HG02884 (cell line): ENCODE results near the gene CNDP1.
"Not testable (repeated sequence)": the region's sequence is repeated elsewhere in the genome, so short reads cannot be mapped to it uniquely, and the experiment has no call there.

Experiments
- ATAC-seq: cut with Tn5 transposase; IDR thresholded peaks from one replicate; pipeline ENCODE4 v1.9.1; 2021; ENCODE audit warnings: mild to moderate bottlenecking, moderate library complexity; ENCODE audit not compliant: unreplicated experiment

CNDP1 gene, protein sequence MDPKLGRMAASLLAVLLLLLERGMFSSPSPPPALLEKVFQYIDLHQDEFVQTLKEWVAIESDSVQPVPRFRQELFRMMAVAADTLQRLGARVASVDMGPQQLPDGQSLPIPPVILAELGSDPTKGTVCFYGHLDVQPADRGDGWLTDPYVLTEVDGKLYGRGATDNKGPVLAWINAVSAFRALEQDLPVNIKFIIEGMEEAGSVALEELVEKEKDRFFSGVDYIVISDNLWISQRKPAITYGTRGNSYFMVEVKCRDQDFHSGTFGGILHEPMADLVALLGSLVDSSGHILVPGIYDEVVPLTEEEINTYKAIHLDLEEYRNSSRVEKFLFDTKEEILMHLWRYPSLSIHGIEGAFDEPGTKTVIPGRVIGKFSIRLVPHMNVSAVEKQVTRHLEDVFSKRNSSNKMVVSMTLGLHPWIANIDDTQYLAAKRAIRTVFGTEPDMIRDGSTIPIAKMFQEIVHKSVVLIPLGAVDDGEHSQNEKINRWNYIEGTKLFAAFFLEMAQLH

DNA sequence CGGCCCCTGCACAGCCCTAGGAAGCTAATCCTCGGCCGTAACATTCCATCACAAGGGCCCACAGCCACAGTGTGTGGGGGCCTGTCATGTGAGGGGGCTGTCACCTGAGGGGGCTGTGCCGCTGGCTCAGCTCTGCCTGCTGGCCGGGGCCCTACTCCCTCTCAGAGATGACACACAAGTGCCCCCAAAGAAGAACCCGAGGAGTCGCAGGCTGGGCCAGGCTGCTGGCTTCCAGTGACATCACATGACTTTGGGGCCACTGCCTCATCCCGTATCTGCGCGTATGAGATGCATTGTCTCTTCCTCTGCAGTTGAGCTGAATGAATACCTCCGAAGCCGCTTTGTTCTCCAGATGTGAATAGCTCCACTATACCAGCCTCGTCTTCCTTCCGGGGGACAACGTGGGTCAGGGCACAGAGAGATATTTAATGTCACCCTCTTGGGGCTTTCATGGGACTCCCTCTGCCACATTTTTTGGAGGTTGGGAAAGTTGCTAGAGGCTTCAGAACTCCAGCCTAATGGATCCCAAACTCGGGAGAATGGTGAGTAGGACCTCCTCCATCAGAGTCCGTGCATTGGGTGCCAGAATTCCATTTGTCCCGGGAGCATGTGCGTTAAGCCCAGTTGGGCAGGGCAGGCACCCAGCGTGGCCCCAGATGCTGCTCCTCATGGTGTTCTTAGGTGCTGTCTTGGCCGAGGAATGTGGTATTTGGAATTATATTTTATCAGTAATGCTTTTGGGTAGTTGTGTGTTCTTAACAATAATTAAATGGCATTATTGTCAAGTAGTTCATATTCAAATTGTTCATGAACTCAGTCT is at the start of gene CNDP1:
CNDP1 (plus strand) TSS at position 351 of the 820 bp plus-strand sequence; CDS start at position 519, 168 bp downstream.
- no peak for ATAC-seq

DNA sequence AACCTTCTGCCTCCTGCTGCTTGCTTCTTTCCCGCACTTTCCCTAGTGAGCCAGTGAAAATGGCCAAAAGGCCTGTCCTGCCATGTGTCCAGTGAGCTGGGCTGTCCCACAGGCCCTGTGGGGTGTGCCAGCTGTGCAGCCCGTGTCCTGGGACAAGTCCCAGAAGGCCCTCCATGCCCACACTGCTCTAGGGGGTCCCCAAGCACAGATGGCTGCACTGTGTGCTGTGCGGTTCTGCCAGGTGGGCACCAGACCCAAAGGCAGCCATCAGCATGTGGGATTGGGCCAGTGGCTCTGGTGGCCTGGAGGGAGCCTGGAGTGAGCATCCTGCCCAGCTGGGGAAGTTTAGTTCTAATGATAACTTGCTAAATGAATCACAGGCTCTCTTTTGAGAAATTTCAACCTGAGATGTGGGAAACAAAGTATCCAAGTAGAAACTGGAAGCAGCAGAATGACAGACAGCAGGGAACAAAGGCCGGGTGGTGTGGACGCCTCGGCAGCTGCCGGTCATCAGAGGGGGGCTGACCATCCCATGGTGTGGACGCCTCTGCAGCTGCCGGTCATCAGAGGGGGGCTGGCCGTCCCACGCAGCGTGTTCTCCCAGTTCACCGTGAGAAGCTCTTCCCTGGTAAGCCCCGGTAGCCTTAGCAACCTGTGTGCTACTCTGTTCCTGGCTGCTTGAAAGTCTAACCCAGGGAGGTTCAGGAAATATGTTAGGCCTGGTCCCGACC is 48.0 kb upstream of the CNDP1 start:
- ATAC-seq: no peak

DNA sequence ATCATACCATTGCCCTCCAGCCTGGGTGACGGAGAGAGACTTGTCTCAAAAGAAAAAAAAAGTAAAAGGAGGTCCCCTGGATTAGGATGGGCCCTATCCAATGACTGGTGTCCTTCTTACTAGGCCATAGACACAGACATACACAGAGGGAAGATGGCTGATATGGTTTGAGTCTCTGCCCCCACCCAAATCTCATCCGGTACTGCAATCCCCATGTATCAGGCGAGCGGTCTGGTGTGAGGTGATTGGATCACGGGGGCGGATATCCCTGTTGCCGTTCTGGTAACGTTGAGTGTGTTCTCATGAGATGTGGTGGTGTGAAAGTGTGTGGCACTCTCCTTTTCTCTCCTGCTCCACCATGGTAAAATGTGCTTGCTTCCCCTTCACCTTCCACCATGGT is 45.9 kb upstream of the CNDP1 start:
- ATAC-seq: no peak

DNA sequence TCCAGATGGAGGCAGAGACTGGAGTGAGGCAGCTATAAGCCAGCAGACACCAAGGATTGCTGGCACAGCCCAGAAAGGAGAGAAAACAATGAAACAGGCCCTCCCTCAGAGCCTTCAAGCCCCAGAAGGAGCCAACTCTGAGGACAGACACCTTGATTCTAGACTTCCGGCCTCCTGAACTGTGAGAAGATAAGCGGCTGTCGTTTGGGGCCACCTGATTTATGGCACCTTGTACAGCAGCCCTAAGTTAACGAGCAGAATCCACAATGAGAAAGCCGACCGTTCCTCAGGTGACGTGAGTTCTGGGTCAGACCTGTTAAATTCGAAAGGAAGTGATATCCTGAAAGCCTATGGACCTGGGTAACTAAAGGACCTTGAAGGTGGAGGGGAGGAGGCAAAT is 45.4 kb upstream of the CNDP1 start:
- ATAC-seq: no peak

DNA sequence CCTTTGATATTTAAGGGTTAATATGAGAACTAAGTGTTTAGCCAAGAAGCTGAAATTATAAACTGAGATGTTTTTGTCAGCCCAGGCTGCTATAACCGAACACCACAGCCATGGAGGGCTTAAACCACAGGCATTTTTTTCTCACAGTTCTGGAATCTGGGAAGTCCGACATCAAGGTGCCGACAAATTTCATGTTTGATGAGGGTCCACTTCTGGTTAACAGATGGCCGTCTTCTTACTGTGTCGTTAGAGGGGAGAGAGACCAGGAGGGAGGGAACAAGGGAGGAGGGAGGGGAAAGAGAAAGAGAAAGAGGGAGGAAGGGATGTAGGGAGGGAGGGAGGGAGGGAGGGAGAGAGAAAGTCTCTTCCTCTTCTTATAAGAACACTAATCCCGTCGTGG is 44.6 kb upstream of the CNDP1 start:
- ATAC-seq: no peak

DNA sequence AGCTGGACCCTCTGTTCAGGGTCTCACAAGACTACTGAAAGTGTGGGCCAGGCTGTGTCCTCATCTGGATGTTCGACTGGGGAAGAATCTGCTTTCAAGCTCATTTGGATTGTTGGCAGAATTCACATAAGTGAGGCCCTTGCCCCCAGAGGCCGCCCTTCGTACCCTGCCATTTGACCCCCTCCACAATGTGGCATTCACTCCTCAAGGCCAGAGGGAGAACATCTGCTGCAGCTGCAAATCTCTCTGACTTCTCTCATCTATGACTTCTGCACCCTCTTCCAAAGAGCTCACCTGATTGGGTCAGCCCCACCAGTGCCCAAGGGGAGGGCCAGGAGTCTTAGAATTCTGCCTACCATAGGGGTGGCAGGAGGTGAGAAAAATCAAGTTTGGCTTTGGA is 42.0 kb upstream of the CNDP1 start:
- no peak for ATAC-seq

DNA sequence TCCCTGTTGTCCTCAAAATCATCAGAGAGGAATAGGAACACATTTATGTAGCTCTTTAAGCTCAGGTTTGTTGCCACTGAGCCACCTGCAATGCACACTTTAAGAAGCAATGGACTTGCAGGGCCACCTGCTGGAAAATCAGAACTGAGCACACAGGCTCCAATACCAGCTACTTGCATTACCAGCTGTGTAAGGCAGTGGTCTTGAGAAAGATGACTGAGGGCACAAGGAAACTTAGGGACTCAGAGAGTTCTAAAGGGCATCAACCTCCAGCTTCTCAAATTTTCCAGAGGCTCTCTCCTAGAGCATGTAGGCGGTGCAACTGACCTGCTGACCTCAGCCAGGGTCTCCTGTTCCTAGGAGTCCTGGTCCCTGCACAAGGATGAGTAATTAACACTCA is 40.6 kb upstream of the CNDP1 start:
- peak; percentile 22 for ATAC-seq

DNA sequence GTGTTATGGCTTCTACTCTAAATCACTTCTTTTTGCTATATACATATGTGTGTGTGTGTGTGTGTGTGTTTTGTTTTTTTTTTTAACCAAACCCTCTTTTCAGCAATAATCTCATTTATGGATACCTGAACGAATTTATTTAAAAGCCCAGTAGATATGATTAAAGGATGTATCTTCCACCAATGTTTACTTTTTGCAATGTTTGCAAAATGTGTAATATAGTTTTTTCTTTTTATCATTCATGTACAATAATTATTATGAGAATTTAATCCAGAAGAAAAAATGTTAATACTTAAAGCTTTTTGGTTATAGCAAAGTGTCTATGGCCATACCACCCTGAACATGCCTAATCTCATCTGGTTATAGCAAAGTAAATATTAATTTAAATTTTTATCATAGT is 39.8 kb upstream of the CNDP1 start:
- ATAC-seq: no peak

DNA sequence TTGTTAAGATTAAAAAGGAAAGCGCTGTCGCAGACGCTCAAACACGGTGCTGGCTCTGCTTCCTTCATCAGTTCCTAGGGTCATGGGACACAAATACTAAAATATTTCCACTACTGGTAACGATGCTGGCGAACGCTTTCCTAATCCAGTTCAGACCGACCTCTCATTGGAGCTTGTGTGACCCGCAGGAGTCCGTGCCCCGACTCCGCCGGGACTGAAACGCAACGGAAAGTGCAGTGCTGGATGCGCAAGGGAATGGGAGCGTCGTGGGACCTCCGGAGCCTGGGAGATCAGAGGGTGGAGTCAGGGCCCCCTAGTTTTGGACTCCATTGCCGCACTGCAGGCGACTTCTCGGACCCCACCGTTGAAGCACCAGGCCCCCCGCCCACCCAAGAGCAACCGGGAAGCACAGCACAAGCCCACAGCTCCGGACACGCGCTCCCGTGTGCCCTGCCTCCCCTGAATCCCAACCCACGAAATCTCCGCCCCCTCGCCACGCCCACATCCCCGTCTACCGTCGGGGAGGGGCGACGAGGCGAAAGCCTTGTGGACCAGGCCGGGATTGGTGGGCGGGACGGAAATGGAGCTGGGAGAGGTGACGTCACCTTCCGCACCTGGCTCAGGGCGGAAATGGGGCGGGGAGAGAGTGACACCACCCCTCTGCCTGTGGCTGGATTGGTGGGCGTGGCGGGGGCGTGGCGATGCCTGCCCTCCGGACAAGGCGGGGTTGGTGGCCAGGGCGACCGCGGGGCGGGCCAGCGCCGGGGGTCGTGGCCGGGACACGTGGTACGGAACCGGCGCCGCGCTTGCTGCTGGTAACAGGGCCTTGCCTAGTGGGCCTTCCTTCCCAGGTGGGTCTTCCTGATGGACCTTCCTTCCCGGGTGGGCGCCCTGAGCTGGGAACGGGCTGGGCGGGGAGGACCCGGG is 38.5 kb upstream of the CNDP1 start, which contains the start of gene CNDP2:
CNDP2 (plus strand) TSS at position 783 of the 927 bp plus-strand sequence. CDS start 3,611 bp downstream, outside the sequence.
- ATAC-seq: peak; percentile 67

DNA sequence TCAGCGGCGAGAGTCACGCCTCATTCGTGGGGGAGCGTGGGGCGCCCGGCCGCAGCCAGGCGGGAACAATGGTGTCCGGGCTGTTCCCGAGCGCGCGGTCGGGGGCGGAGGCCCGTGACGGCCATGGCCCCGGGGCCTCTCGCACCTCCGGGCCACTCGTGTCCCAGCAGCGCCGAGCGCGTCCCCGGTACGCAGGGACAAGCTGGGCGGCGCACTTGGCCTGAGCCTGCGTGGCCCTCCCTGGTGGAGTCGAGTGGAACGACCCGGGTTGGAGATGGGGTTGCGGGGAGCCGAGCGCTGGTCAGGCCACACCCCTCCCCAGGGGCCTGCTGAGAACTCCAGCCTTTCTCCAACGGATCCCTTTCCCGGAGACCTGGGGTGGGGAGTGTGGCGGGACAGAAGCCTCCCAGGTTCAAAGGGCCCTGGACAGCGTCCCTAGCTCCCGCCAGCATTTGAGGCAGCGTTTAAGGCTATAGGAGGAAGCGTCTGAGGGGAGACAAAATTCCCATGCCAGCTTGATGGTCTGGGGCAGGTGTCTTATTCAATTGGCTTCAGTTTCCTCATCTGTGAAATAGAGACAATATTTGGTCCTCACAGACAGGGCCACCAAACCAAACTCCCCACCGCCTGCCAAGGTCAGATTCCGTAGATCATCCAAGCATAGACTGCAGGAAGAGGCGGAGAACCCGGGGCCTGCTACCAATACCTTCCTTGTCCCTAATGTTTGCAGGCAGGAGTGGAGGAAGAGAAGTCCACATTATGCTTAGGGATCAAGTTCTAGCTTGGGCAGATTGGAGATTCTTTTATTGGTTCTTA is 37.6 kb upstream of the CNDP1 start:
- peak; percentile 15 for ATAC-seq

DNA sequence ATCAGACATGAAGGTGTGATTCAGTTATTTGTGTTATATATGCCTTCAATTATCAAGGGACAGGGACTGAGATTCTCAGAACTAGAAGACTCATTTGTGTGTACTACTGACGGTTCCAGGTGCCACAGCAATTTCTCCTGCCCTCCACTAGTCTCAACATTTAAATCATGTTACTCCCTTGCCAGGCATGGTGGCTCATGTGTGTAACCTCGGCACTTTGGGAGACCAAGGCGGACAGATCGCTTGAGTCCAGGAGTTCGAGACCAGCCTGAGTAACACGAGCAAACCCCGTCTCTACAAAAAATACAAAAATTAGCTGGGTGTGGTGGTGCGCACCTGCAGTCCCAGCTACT is 37.0 kb upstream of the CNDP1 start:
- no peak for ATAC-seq

DNA sequence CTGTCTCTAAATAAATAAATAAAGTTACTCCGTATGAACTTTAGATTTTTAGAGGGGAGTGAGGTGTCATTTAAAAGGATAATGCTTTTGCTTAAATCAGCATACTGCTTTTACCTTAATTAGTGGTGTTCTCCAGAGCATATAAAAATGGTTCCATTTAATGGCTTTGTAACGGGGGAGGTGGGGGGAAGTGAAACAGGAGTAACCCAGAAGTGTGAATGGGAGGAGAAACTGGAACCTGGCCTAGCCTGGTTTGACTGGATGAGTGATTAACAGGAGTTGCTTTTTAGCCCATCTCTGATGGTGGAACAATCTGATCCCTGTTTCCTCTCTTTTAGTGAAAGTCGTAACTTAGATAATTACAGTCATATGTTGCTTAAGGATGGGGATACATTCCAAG is 36.5 kb upstream of the CNDP1 start:
- ATAC-seq: no peak

DNA sequence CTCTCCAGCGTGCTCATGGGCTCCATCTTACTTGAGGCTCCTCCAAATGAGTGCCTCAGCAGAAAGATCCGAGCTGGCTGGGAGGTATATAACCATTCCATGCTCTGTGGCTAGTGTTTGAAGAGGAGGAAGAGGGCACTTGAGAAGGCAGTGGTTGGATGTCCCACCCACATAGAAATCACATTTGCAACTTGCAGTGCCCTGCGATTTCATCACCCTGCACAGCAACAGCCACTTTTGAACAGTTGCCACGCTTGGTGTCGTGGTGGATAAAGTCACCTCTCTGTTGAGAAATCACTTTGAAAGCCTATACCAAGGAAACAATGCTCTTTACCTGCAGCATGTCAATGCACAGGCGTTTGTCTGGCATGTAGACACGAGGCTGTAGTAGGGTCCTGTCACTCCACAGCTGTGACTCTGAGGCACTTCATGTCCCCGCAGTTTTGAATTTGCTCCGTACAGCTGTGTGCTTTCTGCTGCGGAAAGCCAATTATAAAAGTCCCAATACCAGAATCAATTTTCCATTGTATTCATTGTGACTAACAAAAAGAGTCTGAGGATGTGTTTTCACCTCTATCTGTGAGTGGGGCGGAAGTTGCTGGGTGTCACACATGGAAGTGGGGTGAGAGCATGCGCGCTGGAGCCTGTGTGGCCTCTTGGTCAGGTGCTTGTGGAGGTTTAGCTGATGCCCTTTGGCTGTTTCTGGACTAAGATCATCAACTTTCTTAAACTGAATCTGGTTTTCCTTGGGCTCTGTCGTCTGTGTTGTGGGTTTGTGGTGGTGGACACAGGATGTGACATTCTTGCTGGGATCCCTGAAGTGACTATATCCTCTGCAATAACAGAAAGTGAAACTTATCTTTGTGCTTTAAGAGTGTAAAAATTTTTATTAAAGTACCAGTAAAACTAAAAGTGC is 35.3 kb upstream of the CNDP1 start:
- ATAC-seq: peak; percentile 28

DNA sequence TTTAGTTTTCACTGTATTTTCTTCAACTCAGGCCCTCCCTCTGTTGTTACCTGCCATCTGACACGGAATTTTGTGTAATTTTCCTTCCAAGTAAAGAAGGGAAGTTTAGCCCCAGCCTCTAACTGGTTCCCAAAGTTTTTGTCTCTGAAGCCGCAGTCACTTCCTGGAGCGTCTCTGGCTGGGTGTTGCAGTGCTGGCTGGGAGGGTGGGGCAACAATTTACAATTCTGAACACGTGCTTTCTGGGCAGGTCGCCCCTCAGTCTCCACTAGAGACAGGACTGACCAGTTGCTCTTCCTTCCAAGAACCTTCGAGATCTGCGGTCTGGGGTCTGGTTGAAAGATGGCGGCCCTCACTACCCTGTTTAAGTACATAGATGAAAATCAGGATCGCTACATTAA is 34.7 kb upstream of the CNDP1 start:
- ATAC-seq: peak; percentile 32

DNA sequence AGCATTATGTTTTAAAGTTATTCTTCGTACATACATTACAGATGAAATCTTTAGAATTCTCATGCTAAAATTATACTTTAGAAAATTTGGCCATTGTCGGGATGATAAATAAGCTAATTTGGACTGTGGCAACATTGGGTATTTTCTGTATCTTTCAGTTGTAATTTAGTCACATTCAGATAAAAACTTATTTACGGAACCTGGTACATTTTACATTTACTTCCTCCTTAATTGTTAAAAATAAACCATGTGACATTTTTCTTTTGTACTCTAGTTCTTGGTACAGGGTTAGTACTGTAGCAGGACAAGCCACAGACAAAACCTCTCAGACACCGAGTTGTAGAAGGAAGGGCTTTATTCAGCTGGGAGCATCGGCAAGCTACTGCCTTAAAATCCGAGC is 33.9 kb upstream of the CNDP1 start:
- no peak for ATAC-seq

DNA sequence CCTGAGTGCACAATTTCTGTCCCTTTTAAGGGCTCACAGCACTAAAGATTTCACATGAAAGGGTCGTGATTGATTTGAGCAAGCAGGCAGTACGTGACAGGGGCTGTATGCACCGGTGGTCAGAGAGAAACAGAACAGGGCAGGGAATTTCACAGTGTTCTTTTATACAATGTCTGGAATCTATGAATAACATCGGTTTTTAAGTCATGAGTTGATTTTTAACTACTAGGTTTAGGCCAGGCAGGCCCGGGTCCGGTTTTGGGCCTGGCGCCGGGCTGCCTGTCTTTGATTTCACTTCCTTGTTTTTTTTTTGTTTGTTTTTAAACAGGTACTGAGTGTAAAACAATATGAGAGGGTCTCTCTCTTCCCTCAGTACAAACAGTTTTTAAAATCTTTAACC is 33.5 kb upstream of the CNDP1 start:
- ATAC-seq: not testable (repeated sequence)

DNA sequence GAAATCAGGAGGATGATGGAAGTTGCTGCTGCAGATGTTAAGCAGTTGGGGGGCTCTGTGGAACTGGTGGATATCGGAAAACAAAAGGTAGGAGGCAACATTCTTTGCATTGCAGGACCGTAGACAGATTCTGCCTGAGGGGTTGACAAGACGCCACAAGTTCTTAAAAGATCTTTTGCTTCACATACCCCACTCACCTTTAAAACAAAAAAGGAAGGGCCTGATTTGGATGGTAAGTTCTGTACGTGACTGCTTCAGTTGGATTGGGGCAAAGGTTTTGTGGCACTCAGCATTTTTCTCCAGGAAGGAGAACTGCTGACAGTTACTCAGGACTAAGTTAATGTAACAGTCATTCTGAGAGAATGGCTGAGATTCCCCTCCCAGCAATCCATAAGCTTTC is 32.9 kb upstream of the CNDP1 start:
- ATAC-seq: no peak

DNA sequence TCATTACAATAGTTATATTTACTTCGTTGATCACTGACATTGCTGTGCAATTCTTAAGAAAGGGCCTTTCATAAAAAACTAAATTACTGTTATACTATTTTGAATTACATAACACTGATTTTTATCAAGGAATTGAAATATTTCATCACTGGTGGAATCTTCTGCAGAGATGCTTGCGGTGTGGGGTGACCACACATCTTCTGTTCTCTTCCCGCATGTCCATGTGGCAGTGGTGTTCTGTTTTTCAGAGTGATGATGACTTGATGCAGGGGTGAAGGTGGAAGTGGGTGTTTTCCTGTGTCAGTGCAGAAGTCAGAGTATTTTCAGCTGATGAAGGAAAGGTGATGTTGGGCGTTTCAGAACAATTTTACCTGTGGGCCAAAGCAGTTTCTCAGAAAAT is 31.2 kb upstream of the CNDP1 start:
- ATAC-seq: no peak
